GM12872 (cell line): ENCODE measurements around the gene HBS1L.

Experiments used
- CTCF ChIP-seq: IDR thresholded peaks from 3 replicates; pipeline ENCODE4 v1.5.1; 2011; ENCODE audit warnings: low read depth, mild to moderate bottlenecking, low read length, moderate library complexity; ENCODE audit not compliant: insufficient read depth

HBS1L gene

DNA sequence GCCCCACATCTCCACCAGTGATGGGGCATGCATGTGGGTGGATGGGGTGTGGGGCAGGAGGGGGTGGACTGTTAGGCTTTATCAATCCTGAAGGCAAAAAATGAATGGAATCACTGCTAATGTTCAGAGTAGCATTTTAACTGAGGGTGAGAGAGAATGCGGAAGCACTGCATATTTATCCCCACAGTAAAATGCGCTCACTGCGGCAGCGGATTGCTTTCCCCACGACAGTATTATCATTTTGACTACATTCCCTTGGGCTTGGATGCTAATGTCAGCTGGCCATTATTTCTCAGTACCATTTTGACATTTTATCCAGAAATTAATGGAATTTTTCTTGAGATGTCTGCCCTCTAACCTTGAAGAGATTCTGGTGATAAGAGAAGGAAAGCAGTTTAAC lies 118.1 kb downstream of the HBS1L start:
- TF ChIP-seq CTCF: no peak

DNA sequence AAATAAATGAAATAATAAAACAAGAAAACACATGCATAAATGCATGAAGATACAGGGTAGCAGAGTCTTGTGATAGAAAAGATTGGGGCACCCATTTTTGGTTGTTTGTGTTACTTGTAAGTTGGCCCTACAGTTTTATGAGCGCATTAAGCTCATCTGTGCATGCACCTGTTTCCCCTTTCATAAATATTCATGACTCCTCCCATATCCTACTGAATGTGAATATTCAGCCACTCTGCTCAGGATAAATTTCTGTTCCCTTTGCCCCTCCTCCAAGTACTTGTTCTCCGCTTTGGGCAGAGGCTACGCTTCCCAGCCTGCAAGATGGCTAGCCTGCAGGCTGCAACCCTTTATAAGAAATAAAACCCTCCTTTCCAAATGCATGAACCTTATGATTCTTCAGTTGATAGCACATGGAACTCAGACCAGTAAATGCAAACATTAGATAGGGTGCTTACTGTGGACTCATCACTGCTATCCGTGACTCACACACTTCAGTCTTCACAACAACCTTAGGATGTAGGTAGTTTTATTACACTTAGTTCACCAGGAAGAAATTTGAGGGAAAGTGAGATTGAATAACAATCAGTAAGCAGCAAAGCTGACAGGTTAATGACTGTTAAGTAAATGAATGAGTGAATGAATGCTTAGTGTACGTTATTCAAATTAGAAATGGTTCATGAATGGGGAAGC lies 119.7 kb downstream of the HBS1L start:
- TF ChIP-seq CTCF: no peak

DNA sequence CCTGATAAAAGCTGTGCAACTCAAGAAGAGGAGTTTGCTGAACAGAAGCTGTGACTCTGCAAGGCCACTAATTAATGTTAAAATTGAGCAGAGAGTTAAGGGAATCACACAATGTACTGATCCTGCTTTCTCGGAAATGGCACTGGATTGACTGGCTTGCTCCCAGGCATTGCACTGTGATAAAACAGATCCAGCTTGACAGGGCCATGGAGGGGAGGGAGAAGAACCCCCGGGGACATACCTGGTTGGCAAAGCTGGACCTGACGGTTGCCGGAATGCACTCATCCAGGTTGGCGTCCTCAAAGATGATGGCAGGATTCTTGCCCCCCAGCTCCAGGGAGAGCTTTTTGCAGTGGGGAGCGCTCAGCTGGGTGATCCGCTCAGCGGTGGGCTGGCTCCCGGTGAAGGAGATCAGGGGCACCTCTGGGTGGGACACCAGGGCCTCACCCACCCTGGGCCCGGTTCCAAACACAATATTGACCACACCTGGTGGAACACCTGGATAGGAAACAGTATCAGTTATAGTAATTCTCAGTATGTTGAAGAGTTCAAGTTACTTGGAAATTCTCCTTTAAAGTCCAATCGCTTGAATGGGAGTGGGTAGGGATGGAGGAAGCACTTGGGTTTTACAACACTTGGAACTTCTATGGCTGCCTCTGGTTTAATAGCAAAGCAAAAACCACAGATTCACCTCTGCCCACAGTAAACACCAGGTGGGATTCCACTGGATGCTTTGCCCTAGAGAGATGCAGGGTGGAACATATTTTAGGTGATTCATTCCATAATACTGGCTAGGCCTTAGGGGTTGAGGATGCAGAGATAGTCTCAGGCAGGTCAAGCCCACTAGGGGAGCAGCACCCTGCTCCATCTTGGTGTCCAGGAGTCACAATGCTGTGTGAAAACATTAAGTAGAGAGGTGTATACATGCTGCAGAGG lies 121.8 kb downstream of the HBS1L start:
- TF ChIP-seq CTCF: no peak

GRCh38 chr6:134932098-134932497 lies 122.5 kb downstream of the HBS1L start:
- TF ChIP-seq CTCF: no peak

GRCh38 chr6:134930463-134930862 lies 124.2 kb downstream of the HBS1L start:
- TF ChIP-seq CTCF: no peak

DNA sequence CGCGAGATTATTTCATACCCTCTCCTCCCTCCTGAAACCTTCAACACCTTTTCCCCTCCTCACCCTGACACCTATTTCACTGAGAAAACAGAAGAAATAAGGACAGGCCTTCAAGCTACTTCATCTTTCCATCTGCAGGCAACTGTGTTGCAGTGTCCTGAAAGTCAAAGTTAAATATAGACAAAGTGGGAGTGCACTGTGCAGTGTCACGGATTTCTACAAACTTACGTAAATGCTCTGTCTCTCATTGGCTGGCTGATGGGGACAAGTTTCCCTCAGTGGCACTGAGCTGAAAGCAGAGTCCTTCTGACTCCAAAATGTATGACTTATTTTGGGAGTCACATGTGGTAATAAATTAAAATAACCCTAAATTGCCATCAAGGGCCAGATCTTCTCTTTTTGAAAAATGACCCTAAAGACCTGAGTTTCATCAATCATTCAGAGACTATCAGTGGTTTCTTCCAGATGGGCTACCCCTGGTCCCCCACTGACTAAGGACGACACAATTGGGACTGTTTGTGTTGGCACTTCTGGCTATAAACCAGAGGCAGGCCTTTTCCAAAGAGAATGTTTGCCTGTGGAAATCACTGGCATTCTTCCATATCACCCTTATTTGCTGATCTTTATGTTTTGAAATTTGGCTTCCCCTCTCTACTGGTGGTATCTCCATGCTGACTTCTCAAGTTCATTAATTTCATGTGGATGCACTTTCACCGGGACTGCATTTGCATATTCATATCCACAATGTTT lies 126.3 kb downstream of the HBS1L start:
- no peak for TF ChIP-seq CTCF

DNA sequence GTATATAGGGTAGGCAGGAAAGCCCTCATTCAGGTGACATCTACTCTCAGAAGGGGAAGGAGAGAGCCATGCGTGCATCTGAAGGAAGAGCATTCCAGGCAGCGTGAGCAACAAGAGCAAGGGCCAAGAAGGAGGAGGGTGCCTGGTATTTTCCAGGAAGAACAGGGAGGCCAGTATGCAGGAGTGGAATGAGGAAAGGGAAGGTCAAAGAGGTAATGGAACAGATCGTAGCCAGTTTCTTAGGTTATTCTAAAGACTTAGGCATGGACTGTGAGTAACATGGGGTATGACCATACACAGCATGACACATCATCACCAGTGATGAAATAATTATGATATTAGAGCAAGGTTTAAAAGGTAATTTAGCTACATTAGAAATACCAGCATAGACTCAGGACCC lies 128.8 kb downstream of the HBS1L start:
- TF ChIP-seq CTCF: no peak
